OCI-LY1 (cell line): ENCODE data around the gene PKDCC.

Experiments
- H2AFZ ChIP-seq: fragments of 200-600 bp; sonication (generic), shearing (Covaris generic); 2 replicates; pipeline ENCODE4 v1.6.0; 2014; ENCODE audit warnings: antibody characterized with exemption, mild to moderate bottlenecking, low read length
- H3F3A ChIP-seq: fragments of 200-600 bp; sonication (generic), shearing (Covaris generic); 2 replicates; pipeline ENCODE4 v1.6.0; 2014; ENCODE audit warnings: mild to moderate bottlenecking, antibody characterized with exemption, low read length, moderate library complexity; ENCODE audit not compliant: insufficient read depth
- H3K27ac ChIP-seq: fragments of 200-600 bp; sonication (generic); 2 replicates; pipeline ENCODE4 v1.5.1; 2014; ENCODE audit warnings: low read length, mixed run types, mild to moderate bottlenecking, low read depth; ENCODE audit not compliant: poor library complexity, severe bottlenecking
- H3K27me3 ChIP-seq: fragments of 200-600 bp; sonication (generic); 2 replicates; pipeline ENCODE4 v1.6.0; 2014; ENCODE audit warnings: antibody characterized with exemption, mild to moderate bottlenecking, low read length, moderate library complexity; ENCODE audit not compliant: insufficient read depth
- H3K36me3 ChIP-seq: fragments of 200-600 bp; sonication (generic); 2 replicates; pipeline ENCODE4 v1.6.1; 2014; ENCODE audit warnings: mild to moderate bottlenecking, antibody characterized with exemption, low read length, moderate library complexity, mixed read lengths; ENCODE audit not compliant: insufficient read depth
- H3K4me1 ChIP-seq: fragments of 200-600 bp; sonication (generic); 2 replicates; pipeline ENCODE4 v1.5.1; 2014; ENCODE audit warnings: mild to moderate bottlenecking, low read length, moderate library complexity; ENCODE audit not compliant: insufficient read depth, severe bottlenecking
- H3K4me2 ChIP-seq: fragments of 200-600 bp; sonication (generic), shearing (Covaris generic); 2 replicates; pipeline ENCODE4 v1.6.1; 2014; ENCODE audit warnings: low read length
- H3K4me3 ChIP-seq: fragments of 200-600 bp; sonication (generic); 2 replicates; pipeline ENCODE4 v1.5.1; 2014; ENCODE audit warnings: low read length, low read depth, mild to moderate bottlenecking, mixed read lengths; ENCODE audit not compliant: poor library complexity, severe bottlenecking
- H3K79me2 ChIP-seq: fragments of 200-600 bp; shearing (Covaris generic); 2 replicates; pipeline ENCODE4 v1.6.1; 2016; ENCODE audit warnings: mixed run types, low read length, mixed read lengths; ENCODE audit not compliant: insufficient read depth
- H3K9ac ChIP-seq: fragments of 200-600 bp; sonication (generic), shearing (Covaris generic); 2 replicates; pipeline ENCODE4 v1.6.1; 2014; ENCODE audit warnings: mild to moderate bottlenecking, low read length, mixed read lengths
- H3K9me2 ChIP-seq: fragments of 200-600 bp; sonication (generic), shearing (Covaris generic); 2 replicates; pipeline ENCODE4 v1.6.1; 2014; ENCODE audit warnings: low read depth, mild to moderate bottlenecking, low read length, mixed read lengths
- H3K9me3 ChIP-seq: fragments of 200-600 bp; shearing (Covaris generic); 2 replicates; pipeline ENCODE4 v1.6.1; 2014; ENCODE audit warnings: low read length, mixed read lengths
- H4K20me1 ChIP-seq: fragments of 200-600 bp; sonication (generic), shearing (Covaris generic); 2 replicates; pipeline ENCODE4 v1.6.0; 2016; ENCODE audit warnings: mild to moderate bottlenecking, low read length; ENCODE audit not compliant: insufficient read depth
- CTCF ChIP-seq: fragments of 200-600 bp; sonication (generic), shearing (Covaris generic); IDR thresholded peaks from 2 replicates; pipeline ENCODE4 v1.5.1; 2017; ENCODE audit warnings: mild to moderate bottlenecking, antibody characterized with exemption, low read length, moderate library complexity, mixed read lengths
- EZH2 ChIP-seq: fragments of 200-600 bp; sonication (generic), shearing (Covaris generic); IDR thresholded peaks from 2 replicates; pipeline ENCODE4 v1.8.0; 2017; ENCODE audit warnings: borderline replicate concordance, mixed run types, mild to moderate bottlenecking, antibody characterized with exemption, low read length, moderate library complexity, mixed read lengths

Gene PKDCC

GRCh38 chr2:42028571-42029148, 19.2 kb upstream of the PKDCC start:
- Histone ChIP-seq H3K9me2 (no peaks in the 10 kb centered on the region), H3K27ac (no peak overlapping the region), H3K79me2 (no peaks in the 10 kb centered on the region), H4K20me1 (no peaks in the 10 kb centered on the region), H3K4me2 (no peak overlapping the region), H3K9ac (no peak overlapping the region), H3K36me3 (no peaks in the 10 kb centered on the region), H2AFZ (no peak overlapping the region), H3K4me1 (no peaks in the 10 kb centered on the region), H3K27me3 (no peaks in the 10 kb centered on the region), H3K9me3 (no peaks in the 10 kb centered on the region), H3F3A (no peaks in the 10 kb centered on the region), H3K4me3 (no peak overlapping the region)
- TF ChIP-seq EZH2 (no peak), CTCF (no peak)

- H3K36me3 ChIP-seq, result no peaks in the 10 kb centered on the region
- H3K9me2 ChIP-seq, result no peaks in the 10 kb centered on the region
- no peaks in the 10 kb centered on the region for H3K27me3 ChIP-seq
Observed at GRCh38 chr2:42029171-42029570, 18.6 kb upstream of the PKDCC start.

GRCh38 chr2:42029639-42030199, 18.1 kb upstream of the PKDCC start:
- no peak overlapping the region for H3K4me2 ChIP-seq
- no peak overlapping the region for H3K4me3 ChIP-seq
- H3K9me3 ChIP-seq, result no peaks in the 10 kb centered on the region
- H3K79me2 ChIP-seq, result no peaks in the 10 kb centered on the region
- no peaks in the 10 kb centered on the region for H3F3A ChIP-seq
- no peaks in the 10 kb centered on the region for H3K27me3 ChIP-seq
- no peak overlapping the region for H2AFZ ChIP-seq
- TF ChIP-seq CTCF, result no peak
- no peak for TF ChIP-seq EZH2
- H3K27ac ChIP-seq, result no peak overlapping the region
- H3K4me1 ChIP-seq, result no peaks in the 10 kb centered on the region
- no peaks in the 10 kb centered on the region for H4K20me1 ChIP-seq
- H3K36me3 ChIP-seq, result no peaks in the 10 kb centered on the region
- H3K9me2 ChIP-seq, result no peaks in the 10 kb centered on the region
- no peak overlapping the region for H3K9ac ChIP-seq

More at GRCh38 chr2:42029171-42029570, 18.6 kb upstream of the PKDCC start:
- no peaks in the 10 kb centered on the region for H3K4me1 ChIP-seq
- no peak overlapping the region for H3K9ac ChIP-seq
- TF ChIP-seq CTCF (no peak), EZH2 (no peak)
- H4K20me1 ChIP-seq, result no peaks in the 10 kb centered on the region
- no peak overlapping the region for H3K4me2 ChIP-seq
- no peak overlapping the region for H3K27ac ChIP-seq
- H3K4me3 ChIP-seq, result no peak overlapping the region
- H3K9me3 ChIP-seq, result no peaks in the 10 kb centered on the region
- H3F3A ChIP-seq, result no peaks in the 10 kb centered on the region
- no peak overlapping the region for H2AFZ ChIP-seq
- no peaks in the 10 kb centered on the region for H3K79me2 ChIP-seq
